G401 (cell line): Measurements from ENCODE around the gene RNF220. TPM values are rescaled to one million over a fixed set of nuclear protein-coding genes. Genes with fewer than 3 reads are reported as not detected.

Experiments used
- DNase-seq: peaks from one replicate; pipeline ENCODE4 v3.0.0-alpha.2; 2015; ENCODE audit warnings: low spot score
- in situ Hi-C: cut with HindIII; loops from 2 replicates; pipeline ENCODE4 v1.10.0; 2016; ENCODE audit warnings: low sequenced_read_pairs, mixed read lengths
- total RNA-seq: library from RNA; depleted of rRNA; stranded (reverse); fragments of >200 nt; shearing (Covaris generic); gene quantifications from 2 replicates; pipeline ENCODE4 v1.2.3, GENCODE V29; 2014; rRNA removed

The RNF220 gene
- 92.2 and 98.3 TPM in 2 replicates for total RNA-seq

DNA sequence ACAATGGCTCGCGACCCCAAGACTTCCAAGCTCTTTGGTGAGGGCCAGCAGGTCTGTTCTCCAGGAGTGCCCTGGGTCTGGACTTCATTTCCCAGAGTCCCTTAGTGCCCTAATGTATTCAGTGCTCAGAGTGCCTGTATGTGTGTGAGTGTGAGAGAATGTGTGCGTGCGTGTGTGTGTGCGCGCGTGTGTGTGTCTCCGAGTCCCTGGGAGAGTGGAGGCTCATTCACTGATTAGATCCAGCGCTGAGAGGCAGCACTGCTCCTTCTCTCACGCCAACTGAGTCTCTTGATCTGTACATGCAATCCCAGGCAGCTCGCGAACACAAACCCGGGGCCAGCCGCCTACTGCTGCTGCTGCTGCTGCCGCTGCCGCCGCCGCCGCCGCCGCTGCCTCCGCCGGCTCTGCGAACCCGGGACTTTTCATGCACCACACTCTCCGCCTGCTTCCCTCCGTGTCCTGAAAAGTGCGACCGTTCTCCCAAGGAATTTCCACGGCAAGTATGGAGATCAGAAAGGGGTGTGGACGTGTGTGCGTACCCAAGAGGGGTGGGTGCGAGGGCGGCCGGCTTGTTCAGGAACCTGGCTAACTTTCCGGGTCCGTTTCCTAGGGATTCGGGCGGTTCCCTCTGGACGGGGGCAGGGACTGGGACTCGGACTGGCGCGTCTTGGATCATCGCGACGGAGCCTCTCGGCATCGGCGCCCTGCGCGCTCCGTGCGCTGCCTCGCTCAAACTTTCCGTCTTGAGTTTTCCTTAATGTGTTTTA lies at the start of gene RNF220:
Gene RNF220 (plus strand): TSS at position 225 of the 767 bp plus-strand sequence.
- DNase-seq: peak; percentile 48
- in situ Hi-C loops: no loop called here

DNA sequence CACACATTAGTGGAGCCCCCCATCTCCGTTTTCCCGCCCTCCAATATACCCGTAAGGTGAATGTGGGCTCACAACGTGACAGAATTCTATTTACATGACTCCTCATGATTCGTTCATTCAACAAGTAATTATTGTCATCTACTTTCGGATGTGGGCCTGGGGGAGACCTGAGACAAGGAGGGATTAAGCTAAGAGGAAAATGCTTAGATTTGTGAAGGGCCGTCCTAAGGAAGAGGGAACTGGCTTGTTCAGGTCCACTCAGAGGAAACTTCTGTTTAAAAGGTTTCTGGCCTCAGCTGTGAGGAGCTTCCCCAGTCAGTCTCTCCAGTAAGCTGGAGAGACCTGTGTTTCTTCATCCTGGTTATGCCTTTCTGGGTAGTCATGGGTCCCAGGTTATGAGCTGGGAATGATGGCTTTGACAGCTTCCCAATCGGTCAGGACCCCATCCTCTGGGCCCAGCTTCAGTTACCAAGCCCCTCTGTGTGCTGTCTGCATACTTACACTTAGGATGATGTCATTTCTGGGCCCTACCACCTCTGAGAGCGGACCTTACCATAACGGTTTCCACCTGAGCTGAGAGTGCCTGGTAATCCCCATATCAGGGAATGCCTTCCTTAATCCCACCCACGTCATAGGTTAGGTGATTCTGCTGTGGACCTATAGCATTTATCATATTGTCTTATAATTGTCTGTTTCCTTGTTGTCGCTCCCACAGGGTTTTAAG lies 49.3 kb upstream of the RNF220 start:
- no peak for DNase-seq
- in situ Hi-C loops: no loop called here

DNA sequence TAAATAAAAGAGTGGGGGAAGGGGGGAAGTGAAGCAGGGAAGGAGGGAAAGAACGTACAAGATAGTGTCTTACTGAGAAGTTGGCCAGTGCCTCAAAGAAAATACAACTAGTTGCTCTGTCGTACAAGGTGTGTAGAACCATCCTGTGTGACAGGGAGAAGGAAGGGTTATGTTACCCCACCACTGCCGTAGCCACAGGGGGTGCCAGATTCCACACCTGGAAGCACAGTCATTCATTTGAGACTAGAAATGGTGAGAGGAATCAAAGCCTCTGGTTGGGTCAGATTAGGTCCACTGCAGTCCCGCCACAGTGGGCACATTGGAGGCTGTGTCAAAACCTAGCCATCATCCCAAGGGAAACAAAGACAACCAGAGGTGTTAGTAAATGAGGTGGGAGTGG lies 47.3 kb upstream of the RNF220 start:
- in situ Hi-C loops: no loop called here
- DNase-seq: no peak

DNA sequence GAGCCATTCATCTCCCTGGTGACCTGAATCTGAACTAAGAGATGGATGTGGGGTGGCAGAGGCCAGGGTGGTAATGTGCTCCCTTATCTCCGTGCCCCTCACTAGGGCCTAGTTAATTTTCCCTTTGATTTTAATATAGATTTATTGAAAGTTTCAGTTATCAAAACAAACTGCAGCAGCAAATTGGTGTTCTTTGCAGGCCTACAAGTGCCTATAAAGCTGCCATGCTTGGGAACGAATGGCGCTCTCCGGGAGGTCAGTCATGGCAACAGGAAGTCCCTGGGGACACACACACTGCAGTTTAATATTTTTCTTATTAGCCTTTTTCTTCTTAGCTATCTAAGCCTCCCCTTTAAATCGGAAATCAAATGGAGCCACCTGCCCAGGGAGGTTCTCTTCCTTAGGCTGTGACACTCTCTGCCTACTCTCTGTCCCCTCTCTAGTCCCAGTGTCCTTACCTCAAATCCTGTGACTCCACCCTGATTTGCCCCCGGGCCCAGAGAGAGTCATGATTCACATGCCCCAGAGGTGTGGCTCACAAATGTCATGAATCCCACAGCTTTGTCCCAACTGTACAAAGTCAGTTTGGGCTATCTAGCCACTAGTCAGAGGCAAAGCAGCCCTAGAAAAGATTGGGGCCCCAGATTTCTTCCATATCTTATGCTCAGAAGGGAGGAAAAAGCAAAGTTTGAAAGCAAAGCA lies 45.7 kb upstream of the RNF220 start:
- in situ Hi-C loops: no loop called here
- no peak for DNase-seq

DNA sequence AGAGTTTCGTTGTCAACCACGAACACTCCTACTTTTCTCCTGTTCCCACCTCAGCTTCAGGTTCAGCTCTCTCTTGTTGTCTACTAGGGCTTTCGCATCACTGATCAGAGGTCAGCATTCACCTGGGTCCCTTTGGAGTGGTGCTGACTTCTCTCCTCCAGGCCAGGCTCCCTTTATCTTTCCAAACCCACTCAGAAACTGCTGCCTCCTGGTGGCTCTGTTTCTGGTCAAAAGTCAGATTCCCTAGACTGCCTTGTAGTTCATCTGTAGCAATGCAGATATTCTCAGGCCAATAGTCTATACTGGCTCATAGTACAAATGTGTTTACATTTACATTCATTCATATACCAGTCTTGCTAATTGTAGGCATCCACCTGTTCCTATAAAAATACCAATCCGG lies 43.6 kb upstream of the RNF220 start:
- in situ Hi-C loops: no loop called here
- no peak for DNase-seq

DNA sequence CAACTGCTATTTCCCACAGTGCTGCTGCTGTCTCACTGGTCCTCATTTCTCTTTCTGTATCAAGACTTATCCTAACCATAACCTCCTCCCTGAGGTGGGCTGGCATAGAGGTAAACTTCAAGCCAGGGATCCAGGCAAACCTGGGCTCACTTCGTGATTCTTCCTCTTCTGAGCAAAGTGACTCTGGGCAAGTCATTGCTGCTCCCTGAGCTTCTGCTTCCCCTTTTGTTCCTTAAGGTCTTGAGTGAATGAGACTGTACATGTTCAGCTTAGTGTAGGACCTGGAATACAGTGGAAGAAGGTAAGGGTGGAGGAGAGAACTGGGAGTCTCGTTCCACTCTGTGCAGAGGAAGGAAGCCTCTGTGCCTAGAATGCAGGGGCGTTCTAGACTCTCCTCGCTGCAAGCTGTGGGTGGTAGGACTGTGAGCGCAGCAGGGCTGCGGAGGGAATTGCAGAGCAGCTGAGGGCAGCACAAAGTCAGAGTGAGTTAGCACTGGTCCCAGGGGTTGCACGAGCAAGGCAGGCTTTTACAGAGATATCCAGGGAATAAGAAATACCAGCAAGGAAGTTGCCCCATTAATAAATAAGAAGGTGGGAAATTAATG lies 38.6 kb upstream of the RNF220 start:
- in situ Hi-C loops: no loop called here
- no peak for DNase-seq

DNA sequence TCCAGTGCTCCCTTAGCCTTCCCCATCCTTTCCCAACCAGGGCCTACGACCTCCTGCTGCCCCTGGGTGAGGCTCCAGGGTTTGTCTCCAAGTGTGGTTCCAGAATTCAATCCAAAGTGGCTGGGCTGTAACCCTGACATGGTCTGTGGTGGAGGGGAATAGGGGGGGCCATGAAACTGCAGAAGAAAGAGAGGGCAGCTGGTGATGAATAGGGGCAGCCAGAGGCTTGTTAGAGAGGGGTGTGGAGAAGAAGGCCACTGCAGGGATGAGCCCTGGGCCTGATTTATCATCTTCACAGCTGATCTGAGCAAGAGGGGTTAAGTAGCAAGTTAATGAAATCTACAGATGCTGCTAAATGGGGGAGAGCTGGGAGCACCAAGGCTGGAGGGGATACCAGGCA lies 37.1 kb upstream of the RNF220 start:
- in situ Hi-C loops: no loop called here
- no peak for DNase-seq

DNA sequence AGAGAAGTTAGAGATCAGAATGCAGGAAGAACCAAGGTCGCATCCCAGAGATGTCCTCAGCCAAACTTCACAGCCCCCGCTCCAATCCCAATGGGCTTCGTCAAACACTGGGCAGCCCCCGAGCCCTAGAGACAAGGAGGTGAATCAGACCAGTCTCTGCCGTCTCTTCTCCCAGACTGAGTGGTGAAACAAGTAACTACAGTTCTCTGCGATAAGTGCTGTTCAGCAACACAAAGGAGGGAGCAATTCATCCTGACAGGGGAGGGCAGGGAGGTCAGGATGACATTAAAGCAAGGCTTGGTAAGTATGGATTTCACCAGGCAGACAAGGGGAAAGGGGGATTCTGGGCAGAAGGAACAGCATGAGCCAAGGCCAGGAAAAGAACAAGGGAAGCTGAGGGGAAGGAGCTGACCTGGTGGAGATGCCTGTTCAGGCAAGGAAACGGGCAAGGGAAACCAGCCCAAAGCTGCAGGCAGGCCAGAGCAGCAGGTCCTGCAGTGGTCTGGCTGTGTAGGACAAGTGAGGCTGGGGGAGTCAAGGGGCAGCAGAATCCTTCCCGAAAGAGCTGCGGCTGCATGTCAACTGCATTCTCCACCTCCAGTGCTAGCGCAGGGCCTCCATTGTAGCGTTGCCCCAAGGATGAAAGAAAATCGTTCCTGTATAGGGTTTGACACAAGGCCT lies 36.4 kb upstream of the RNF220 start:
- in situ Hi-C loops: no loop called here
- no peak for DNase-seq

DNA sequence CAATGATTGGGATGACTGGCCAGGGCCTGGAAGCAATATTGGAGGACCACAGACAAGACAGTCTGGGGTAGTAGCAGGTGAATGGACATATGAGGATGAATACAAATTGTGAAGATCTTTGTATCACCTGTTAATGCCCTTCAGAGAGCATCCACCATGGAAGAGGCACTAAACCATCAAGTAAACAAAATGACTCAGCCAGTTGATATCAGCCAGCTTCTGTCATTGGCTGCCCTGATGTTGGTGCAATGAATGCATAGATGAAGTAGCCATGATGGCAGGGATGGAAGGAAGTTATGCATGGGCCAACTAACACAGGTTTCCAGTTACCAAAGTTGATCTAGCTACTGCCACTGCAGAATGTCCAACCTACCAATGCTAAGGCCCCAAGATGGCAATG lies 33.8 kb upstream of the RNF220 start:
- in situ Hi-C loops: no loop called here
- DNase-seq: no peak

DNA sequence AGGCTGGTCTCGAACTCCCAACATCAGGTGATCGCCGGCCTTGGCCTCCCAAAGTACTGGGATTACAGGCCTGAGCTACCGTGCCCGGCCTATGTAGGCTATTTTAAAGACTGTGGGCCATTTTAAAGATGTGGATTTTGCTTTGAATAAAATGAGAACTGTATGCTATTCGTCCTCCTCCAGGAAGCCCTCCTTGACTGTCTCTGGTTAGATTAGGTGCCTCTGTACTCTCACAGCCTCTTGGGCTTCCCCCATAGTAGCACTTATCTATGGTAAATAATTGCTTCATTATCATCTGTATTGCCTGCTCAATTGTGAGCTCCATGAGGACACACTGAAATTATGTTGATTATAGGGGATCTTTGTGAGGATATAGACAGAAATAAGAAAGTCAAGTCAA lies 29.5 kb upstream of the RNF220 start:
- in situ Hi-C loops: no loop called here
- no peak for DNase-seq

DNA sequence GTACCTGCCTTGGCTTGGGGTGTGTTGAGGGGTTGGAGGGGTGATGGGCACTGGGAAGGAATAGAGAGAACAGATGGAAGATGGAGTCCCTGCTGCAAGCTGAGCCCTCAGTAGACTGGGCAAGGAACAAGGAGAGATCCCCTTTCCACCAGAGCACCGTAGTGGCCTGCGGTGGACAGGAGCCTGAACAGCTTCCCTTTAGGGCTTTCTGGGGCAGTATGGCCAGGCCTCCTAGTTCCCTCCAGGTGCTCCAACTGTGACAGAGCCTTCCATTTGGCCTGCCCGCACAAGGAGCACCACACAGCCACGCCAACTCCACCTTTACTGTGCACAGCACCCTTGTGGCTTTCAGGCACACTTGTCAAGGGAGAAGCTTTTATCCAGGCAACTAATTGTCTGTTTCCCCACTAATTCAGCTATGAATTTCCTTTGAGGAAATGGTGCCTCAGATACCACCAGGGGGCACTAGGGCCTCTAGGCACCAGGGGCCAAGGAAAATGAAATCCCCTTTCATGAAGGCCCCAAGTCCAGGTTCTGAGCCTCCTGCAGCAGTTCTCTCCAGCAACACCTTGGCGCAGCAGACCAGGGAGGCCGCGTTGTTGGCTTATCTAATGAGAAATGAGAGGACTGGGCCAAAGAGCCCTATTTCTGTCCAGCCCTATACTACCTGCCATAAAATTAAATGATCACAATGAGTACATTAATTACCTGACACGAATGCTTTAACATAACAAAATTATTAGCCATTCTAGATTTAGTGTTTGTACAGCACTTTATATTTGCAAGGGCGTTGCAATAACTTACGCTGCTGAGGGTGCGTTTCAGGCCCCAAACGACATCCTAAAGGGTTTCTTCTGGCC lies 26.9 kb upstream of the RNF220 start:
- in situ Hi-C loops: no loop called here

DNA sequence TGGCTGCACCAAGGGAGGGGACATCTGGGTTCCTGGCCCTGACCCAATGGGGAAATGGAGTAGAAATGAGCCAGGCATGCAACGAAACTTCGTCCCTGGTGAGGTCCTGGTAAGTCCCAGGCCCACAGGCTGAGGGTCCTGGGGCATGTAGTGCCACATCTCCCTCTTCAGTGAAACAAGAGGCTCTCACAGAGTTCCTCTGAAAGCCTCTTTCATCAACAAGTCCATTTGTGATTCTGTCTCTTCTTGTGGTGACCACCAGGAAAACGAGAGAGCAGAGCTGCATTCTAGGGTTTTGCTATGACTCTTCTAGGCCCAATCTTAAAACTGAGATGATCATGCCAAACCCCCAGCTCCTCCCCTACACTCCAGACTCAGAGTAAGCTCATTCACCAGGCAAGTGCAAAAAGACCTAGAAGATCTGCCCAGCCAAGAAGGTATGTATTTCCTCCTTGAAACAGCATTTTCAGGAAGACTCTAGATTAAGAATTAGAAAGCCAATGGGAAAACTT lies 24.3 kb upstream of the RNF220 start:
- no peak for DNase-seq
- in situ Hi-C loops: no loop called here

More for the DNA sequence above, 26.9 kb upstream of the RNF220 start:
- DNase-seq: peak; percentile 23

DNA sequence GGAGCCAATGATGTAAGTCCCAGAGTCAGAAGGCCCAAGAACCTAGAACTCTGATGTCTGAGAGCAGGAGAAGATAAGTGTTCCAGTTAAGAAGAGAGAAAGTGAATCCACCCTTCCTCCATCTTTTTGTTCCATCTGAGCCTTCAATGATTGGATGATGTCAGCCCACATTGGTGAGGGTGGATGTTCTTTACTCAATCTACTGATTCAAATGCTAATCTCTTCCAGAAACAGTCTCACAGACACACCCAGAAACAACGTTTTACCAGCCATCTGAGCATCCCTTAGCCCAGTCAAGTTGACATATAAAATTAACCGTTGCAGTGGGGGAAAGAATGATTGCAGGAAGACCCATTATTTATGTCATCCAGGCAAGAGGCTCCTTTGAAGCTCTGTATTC lies 16.5 kb upstream of the RNF220 start:
- in situ Hi-C loops: no loop called here
- DNase-seq: no peak

DNA sequence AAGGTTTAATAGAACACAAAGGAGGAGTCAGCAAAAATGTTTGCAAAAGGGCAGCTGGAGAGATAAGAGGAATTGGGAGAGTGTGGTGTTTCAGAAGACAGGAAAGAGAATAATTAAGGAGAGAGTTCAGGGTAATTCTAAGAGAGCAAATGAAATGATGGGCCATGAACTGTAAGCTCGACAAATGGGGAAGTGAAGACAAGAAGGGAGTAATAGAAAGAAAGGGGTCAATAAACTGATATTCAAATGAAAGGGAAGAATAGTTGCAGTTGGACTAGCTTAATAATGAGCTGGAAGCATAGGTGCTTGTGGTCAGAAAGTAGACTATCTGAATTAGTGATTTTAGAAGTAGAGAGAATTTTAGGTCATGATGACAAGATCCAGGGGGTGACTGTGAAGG lies 15.6 kb upstream of the RNF220 start:
- in situ Hi-C loops: no loop called here
- no peak for DNase-seq

DNA sequence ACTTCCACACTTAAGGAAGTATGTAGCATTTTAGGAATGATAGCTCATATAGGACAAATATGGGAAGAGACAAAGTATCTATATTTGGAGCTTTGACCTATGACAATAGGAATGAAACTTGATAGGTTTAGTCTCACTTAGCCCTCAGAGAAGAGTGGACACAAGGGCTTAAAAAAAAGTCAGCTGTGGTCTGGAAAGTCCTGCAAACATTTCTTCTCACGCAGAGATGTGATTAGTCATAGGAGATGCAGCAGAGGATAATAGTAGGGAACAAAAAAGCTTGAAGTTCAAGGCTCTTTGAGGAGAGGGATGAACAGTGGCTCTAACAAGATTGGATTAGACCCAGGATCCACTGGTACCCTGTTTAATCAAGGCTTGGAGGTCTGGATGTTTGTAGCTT lies 14.8 kb upstream of the RNF220 start:
- in situ Hi-C loops: no loop called here

DNA sequence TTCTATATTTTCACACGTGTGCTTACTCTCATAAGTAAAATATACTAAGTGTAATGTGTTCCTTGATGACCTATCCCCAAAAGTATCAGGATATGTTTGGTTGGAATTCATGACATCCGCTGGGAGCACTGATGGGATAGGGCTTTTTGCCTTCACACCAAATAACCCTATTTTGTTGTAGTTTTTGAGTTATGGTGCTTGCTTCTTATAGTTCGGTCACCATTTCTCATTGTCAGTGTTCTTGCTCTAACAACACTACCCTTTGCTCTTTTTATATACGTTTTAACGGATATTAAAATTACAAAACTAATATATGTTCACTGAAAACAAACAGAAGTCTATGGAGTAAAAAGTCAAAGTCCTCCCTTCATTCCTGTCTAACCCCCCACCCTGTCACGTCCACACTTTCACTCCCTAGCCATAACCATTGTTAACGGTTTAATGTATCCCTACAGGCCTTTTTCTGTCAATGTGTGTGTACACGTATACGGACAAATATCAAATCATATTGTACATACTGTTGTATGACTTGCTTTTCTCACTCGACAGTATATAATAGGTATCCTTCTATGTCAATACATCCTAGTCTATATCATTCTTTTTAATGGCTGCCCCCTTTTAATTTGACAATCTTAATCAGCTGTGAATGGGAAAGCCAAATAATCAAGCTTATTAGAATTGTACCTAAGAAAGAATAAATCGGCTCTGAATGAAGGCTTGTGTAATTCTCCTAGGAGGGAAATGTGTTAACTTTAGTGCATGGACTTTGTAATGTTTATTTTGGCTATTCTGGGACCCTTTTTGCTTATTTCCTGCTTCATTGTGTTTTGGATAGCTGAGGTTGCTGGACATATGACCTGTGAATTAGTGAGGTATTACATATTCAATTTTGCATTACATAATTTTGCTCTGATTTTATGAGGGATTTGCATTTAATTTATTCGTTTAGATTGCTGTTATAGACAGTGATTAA lies 3.5 kb upstream of the RNF220 start:
- in situ Hi-C loops: no loop called here
- no peak for DNase-seq

More for the DNA sequence above, 14.8 kb upstream of the RNF220 start:
- DNase-seq: no peak
